HepG2 (cell line): Measurements from ENCODE around the gene SERHL2. TPM values are rescaled to one million over a fixed set of nuclear protein-coding genes. Genes with fewer than 3 reads are reported as not detected.

Experiments
- AGO2 ChIP-seq: fragments of 200-400 bp; formaldehyde crosslinking; optimal IDR thresholded peaks from 2 replicates; pipeline ENCODE3; 2017; ENCODE audit warnings: mild to moderate bottlenecking, low read depth, low read length, moderate library complexity
- FOXK1 ChIP-seq: sonication (generic); formaldehyde crosslinking; IDR thresholded peaks from 2 replicates; pipeline ENCODE4 v1.4.0; 2020; ENCODE audit warnings: low read depth, missing genetic modification reagents, borderline replicate concordance
- KDM4B ChIP-seq: sonication (generic); formaldehyde crosslinking; IDR thresholded peaks from 2 replicates; pipeline ENCODE4 v1.4.0; 2020; ENCODE audit warnings: missing genetic modification reagents
- KLF9 ChIP-seq: IDR thresholded peaks from 2 replicates; pipeline ENCODE4 v1.6.1; 2016; ENCODE audit warnings: low read depth
- MYNN ChIP-seq: sonication (generic); formaldehyde crosslinking; IDR thresholded peaks from 2 replicates; pipeline ENCODE4 v1.4.0; 2020; ENCODE audit warnings: mild to moderate bottlenecking, low read depth, missing genetic modification reagents
- POLR2A ChIP-seq, 2 experiments: IDR thresholded peaks; 2 replicates each; pipeline ENCODE4 v1.6.1; 2011; ENCODE audit warnings: low read depth in 2 of 2, low read length in 2 of 2, mild to moderate bottlenecking in 1 of 2, moderate library complexity in 1 of 2; ENCODE audit not compliant: insufficient read depth in 1 of 2
- ZNF34 ChIP-seq: sonication (generic); formaldehyde crosslinking; IDR thresholded peaks from 2 replicates; pipeline ENCODE4 v1.4.0; 2020; ENCODE audit warnings: mild to moderate bottlenecking, missing genetic modification reagents, borderline replicate concordance
- ZNF839 ChIP-seq: sonication (generic); formaldehyde crosslinking; IDR thresholded peaks from 2 replicates; pipeline ENCODE4 v1.4.0; 2020; ENCODE audit warnings: missing genetic modification reagents, mild to moderate bottlenecking, borderline replicate concordance
- polyA plus RNA-seq, 8 experiments: library from polyadenylated mRNA; depleted of rRNA in 3 of 8; stranded (reverse) in 7 of 8; unstranded in 1 of 8; fragments of >200 nt; fragmentation: Illumina TruSeq in 4 of 8; extraction: Trizol in 4 of 8; gene quantifications; 2 replicates each; pipeline versions ENCODE4 v1.2.1 to v1.2.3, GENCODE V29; 2011 to 2016; ENCODE audit warnings: low read depth in 4 of 8, missing spikeins in 1 of 8, mixed read lengths in 1 of 8; ENCODE audit not compliant: insufficient read depth in 1 of 8
- total RNA-seq, 5 experiments: library from RNA; depleted of rRNA; stranded (reverse); fragments of >200 nt; fragmentation: Illumina TruSeq; extraction: Trizol; gene quantifications; 2 replicates each; pipeline ENCODE4 v1.2.3, GENCODE V29; 2016; ENCODE audit warnings: low read depth in 1 of 5
- TF ChIP-seq, protein P1 (sequence below): sonication (generic); formaldehyde crosslinking; IDR thresholded peaks from 2 replicates; pipeline ENCODE4 v1.8.1; 2022; ENCODE audit warnings: low read depth, mild to moderate bottlenecking, missing genetic modification reagents
- TF ChIP-seq, protein P2 (sequence below): sonication (generic); formaldehyde crosslinking; IDR thresholded peaks from 2 replicates; pipeline ENCODE4 v1.8.0; 2022; ENCODE audit warnings: mild to moderate bottlenecking, missing genetic modification reagents, borderline replicate concordance
- TF ChIP-seq, protein P3 (sequence below), 2 experiments: sonication (generic) in 1 of 2; formaldehyde crosslinking in 1 of 2; IDR thresholded peaks; 2 replicates each; pipeline versions ENCODE4 v1.5.1 to v1.6.1; 2011 to 2020; ENCODE audit warnings: borderline replicate concordance in 1 of 2, low read depth in 1 of 2, low read length in 1 of 2, mild to moderate bottlenecking in 1 of 2, missing genetic modification reagents in 1 of 2, moderate library complexity in 1 of 2
- TF ChIP-seq, protein P4 (sequence below): sonication (generic); formaldehyde crosslinking; IDR thresholded peaks from 2 replicates; pipeline ENCODE4 v1.5.1; 2020; ENCODE audit warnings: missing genetic modification reagents, mild to moderate bottlenecking, borderline replicate concordance
- TF ChIP-seq, protein P5 (sequence below): sonication (generic); formaldehyde crosslinking; IDR thresholded peaks from 2 replicates; pipeline ENCODE4 v1.4.0; 2020; ENCODE audit warnings: missing genetic modification reagents
- TF ChIP-seq, protein P6 (sequence below): sonication (generic); formaldehyde crosslinking; IDR thresholded peaks from 2 replicates; pipeline ENCODE4 v1.4.0; 2020; ENCODE audit warnings: missing genetic modification reagents

SERHL2 gene
- total and polyA plus RNA-seq, 2 of the 13 experiments (the other 11 are each of a cell fraction or from before 2014, with no cell fraction given), result 1.0 to 1.8 TPM

DNA sequence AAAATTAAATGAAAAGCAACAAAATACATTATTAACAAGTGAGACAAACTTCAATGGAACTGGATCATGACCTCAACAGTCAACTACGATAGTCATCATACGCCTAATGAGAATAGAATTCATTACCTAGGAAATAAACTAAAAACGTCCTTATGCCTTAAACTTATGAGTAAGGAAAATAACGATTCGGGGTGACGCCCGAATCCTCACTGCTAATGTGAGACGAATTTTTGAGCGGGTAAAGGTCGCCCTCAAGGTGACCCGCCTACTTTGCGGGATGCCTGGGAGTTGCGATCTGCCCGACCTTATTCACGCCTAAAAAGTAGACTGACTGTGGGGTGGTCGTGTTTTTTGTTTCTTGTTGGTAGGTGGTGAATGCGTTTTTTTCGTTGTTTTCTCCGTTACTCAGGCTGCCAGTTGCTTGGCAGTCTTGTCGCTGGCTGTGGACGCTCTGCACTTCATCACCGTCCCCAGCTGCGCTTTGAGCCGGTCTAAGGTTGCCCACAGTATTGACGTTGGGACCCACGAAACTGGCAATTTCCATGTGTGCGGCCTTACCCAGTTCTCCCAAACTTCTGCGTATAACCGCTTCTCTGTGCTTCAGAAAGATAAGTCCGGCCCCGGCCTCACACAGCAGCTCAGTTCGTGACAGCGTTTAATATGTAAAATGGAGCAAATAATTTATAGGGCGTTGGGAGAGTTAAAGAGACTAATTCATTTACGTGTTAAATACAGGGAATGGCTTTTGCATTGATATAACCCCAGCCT, 61.5 kb downstream of the SERHL2 start (continued):
- TF ChIP-seq, protein P1, sequence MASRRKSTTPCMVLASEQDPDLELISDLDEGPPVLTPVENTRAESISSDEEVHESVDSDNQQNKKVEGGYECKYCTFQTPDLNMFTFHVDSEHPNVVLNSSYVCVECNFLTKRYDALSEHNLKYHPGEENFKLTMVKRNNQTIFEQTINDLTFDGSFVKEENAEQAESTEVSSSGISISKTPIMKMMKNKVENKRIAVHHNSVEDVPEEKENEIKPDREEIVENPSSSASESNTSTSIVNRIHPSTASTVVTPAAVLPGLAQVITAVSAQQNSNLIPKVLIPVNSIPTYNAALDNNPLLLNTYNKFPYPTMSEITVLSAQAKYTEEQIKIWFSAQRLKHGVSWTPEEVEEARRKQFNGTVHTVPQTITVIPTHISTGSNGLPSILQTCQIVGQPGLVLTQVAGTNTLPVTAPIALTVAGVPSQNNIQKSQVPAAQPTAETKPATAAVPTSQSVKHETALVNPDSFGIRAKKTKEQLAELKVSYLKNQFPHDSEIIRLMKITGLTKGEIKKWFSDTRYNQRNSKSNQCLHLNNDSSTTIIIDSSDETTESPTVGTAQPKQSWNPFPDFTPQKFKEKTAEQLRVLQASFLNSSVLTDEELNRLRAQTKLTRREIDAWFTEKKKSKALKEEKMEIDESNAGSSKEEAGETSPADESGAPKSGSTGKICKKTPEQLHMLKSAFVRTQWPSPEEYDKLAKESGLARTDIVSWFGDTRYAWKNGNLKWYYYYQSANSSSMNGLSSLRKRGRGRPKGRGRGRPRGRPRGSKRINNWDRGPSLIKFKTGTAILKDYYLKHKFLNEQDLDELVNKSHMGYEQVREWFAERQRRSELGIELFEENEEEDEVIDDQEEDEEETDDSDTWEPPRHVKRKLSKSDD (CRISPR knock-in tag), result peak; percentile 94
- TF ChIP-seq, protein P2, sequence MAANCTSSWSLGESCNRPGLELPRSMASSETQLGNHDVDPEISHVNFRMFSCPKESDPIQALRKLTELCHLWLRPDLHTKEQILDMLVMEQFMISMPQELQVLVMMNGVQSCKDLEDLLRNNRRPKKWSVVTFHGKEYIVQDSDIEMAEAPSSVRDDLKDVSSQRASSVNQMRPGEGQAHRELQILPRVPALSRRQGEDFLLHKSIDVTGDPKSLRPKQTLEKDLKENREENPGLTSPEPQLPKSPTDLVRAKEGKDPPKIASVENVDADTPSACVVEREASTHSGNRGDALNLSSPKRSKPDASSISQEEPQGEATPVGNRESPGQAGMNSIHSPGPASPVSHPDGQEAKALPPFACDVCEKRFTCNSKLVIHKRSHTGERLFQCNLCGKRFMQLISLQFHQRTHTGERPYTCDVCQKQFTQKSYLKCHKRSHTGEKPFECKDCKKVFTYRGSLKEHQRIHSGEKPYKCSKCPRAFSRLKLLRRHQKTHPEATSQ (CRISPR knock-in tag), result peak; percentile 81
- no peak for TF ChIP-seq ZNF839 (CRISPR knock-in tag)
- TF ChIP-seq, protein P3, sequence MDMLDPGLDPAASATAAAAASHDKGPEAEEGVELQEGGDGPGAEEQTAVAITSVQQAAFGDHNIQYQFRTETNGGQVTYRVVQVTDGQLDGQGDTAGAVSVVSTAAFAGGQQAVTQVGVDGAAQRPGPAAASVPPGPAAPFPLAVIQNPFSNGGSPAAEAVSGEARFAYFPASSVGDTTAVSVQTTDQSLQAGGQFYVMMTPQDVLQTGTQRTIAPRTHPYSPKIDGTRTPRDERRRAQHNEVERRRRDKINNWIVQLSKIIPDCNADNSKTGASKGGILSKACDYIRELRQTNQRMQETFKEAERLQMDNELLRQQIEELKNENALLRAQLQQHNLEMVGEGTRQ (IDR thresholded peaks at IDR 0.05; ENCODE audit: low read depth, low read length), result no peak
- TF ChIP-seq, protein P3 (CRISPR knock-in tag; IDR thresholded peaks at IDR 0.05; ENCODE audit: borderline replicate concordance), result no peak
- TF ChIP-seq, protein P4, sequence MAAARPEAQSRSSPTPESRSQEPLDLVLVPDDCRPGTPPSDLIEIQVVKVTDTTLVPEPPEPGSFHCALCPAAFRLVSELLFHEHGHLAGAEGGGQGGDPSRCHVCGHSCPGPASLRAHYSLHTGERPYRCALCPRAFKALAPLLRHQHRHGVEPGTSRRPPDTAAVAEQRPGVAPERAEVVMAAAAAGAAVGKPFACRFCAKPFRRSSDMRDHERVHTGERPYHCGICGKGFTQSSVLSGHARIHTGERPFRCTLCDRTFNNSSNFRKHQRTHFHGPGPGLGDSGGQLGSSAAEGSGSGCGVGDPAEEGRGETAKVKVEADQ, result peak; percentile 44; the same call in 1 of the 2 replicates
- TF ChIP-seq KDM4B, result peak; percentile 92; the same call in 1 of the 2 replicates
- peak; percentile 100 for TF ChIP-seq POLR2A (IDR thresholded peaks at IDR 0.05; ENCODE audit: insufficient read depth in 1 of 2, low read depth in 2 of 2, low read length in 2 of 2)
- no peak for TF ChIP-seq MYNN (CRISPR knock-in tag)
- TF ChIP-seq AGO2, result peak; percentile 8
- TF ChIP-seq FOXK1 (CRISPR knock-in tag), result peak; percentile 67; the same call in 1 of the 2 replicates
- TF ChIP-seq, protein P5, sequence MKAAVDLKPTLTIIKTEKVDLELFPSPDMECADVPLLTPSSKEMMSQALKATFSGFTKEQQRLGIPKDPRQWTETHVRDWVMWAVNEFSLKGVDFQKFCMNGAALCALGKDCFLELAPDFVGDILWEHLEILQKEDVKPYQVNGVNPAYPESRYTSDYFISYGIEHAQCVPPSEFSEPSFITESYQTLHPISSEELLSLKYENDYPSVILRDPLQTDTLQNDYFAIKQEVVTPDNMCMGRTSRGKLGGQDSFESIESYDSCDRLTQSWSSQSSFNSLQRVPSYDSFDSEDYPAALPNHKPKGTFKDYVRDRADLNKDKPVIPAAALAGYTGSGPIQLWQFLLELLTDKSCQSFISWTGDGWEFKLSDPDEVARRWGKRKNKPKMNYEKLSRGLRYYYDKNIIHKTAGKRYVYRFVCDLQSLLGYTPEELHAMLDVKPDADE (CRISPR knock-in tag), result no peak
- TF ChIP-seq, protein P6, sequence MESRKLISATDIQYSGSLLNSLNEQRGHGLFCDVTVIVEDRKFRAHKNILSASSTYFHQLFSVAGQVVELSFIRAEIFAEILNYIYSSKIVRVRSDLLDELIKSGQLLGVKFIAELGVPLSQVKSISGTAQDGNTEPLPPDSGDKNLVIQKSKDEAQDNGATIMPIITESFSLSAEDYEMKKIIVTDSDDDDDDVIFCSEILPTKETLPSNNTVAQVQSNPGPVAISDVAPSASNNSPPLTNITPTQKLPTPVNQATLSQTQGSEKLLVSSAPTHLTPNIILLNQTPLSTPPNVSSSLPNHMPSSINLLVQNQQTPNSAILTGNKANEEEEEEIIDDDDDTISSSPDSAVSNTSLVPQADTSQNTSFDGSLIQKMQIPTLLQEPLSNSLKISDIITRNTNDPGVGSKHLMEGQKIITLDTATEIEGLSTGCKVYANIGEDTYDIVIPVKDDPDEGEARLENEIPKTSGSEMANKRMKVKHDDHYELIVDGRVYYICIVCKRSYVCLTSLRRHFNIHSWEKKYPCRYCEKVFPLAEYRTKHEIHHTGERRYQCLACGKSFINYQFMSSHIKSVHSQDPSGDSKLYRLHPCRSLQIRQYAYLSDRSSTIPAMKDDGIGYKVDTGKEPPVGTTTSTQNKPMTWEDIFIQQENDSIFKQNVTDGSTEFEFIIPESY (CRISPR knock-in tag), result peak; percentile 74
- peak; percentile 93; the same call in 1 of the 2 replicates for TF ChIP-seq ZNF34 (CRISPR knock-in tag)
- TF ChIP-seq KLF9, result peak; percentile 97
